SJCRH30 (cell line): ENCODE data around the gene CADM2. TPM values are rescaled to one million over a fixed set of nuclear protein-coding genes. Genes with fewer than 3 reads are reported as not detected.
A peak's percentile ranks its signal among the peaks of the same experiment; 100 is the strongest.

ENCODE experiments used
- DNase-seq, 2 experiments: peaks; one replicate each; pipeline ENCODE4 v3.0.0-alpha.2; 2015 to 2020
- H3K27ac ChIP-seq: fragments of 250-450 bp; sonication (Bioruptor Pico); 2 replicates; pipeline ENCODE4 v1.5.1; 2020; ENCODE audit warnings: mild to moderate bottlenecking, moderate library complexity
- H3K27me3 ChIP-seq: fragments of 250-450 bp; sonication (Bioruptor Pico); 2 replicates; pipeline ENCODE4 v1.5.1; 2020; ENCODE audit warnings: mild to moderate bottlenecking, moderate library complexity
- H3K36me3 ChIP-seq: fragments of 250-450 bp; sonication (Bioruptor Pico); 2 replicates; pipeline ENCODE4 v1.5.1; 2020; ENCODE audit warnings: mild to moderate bottlenecking, moderate library complexity
- H3K4me1 ChIP-seq: fragments of 250-450 bp; sonication (Bioruptor Pico); 2 replicates; pipeline ENCODE4 v1.5.1; 2020; ENCODE audit warnings: mild to moderate bottlenecking, moderate library complexity
- H3K4me3 ChIP-seq: fragments of 250-450 bp; sonication (Bioruptor Pico); 2 replicates; pipeline ENCODE4 v1.5.1; 2020; ENCODE audit warnings: mild to moderate bottlenecking, moderate library complexity
- H3K9me3 ChIP-seq: fragments of 250-450 bp; sonication (Bioruptor Pico); replicated peaks from 2 replicates; pipeline ENCODE4 v1.5.1; 2020; ENCODE audit warnings: mild to moderate bottlenecking, moderate library complexity
- total RNA-seq: library from RNA; depleted of rRNA; stranded (reverse); fragments of >200 nt; shearing (Covaris generic); gene quantifications from 2 replicates; pipeline ENCODE4 v1.2.3, GENCODE V29; 2014

Gene CADM2
- total RNA-seq, 1 experiment from 2014 or later = 20.8 TPM

- Histone ChIP-seq H3K27me3 (no peaks in the 10 kb centered on the region), H3K27ac (no peak overlapping the region)
Measured at GRCh38 chr3:85427467-85427866, 468.7 kb downstream of the CADM2 start.

GRCh38 chr3:85432081-85432480 lies 473.3 kb downstream of the CADM2 start:
- Histone ChIP-seq H3K36me3 (no peaks in the 10 kb centered on the region; the same call in 1 of the 2 replicates), H3K27me3 (no peaks in the 10 kb centered on the region), H3K9me3 (0 out of 2 replicates have a peak, but pooled peaks cover 2% of the 10 kb centered on the region), H3K4me1 (no peaks in the 10 kb centered on the region), H3K4me3 (no peak overlapping the region), H3K27ac (no peak overlapping the region)
- no peak for DNase-seq

More at GRCh38 chr3:85427467-85427866, 468.7 kb downstream of the CADM2 start:
- no peak for DNase-seq
- H3K4me1 ChIP-seq = no peaks in the 10 kb centered on the region
- no peaks in the 10 kb centered on the region; the same call in 1 of the 2 replicates for H3K36me3 ChIP-seq
- H3K4me3 ChIP-seq = no peak overlapping the region
- no peaks in the 10 kb centered on the region for H3K9me3 ChIP-seq

DNA sequence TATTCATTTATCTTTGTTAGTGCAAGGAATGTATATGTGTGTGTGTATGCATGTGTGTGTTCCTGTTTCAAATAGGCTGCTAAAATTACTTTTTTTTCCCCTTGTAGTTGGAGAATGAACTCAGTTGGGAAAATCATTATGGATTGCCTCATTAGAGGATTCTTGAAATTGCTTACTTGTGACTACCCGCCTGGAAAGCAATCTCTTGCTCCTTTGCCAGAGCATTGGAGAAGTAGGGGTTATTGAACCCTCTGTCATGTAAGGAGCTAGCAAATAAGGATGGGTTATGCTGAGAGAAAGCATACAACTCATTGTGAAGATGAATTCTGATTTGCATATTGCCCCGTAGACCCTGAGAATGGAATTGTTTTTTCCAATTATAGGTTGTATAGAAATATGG lies 474.5 kb downstream of the CADM2 start:
- Histone ChIP-seq H3K36me3 (no peaks in the 10 kb centered on the region), H3K9me3 (0 out of 2 replicates have a peak, but pooled peaks cover 2% of the 10 kb centered on the region)
- DNase-seq = no peak

DNA sequence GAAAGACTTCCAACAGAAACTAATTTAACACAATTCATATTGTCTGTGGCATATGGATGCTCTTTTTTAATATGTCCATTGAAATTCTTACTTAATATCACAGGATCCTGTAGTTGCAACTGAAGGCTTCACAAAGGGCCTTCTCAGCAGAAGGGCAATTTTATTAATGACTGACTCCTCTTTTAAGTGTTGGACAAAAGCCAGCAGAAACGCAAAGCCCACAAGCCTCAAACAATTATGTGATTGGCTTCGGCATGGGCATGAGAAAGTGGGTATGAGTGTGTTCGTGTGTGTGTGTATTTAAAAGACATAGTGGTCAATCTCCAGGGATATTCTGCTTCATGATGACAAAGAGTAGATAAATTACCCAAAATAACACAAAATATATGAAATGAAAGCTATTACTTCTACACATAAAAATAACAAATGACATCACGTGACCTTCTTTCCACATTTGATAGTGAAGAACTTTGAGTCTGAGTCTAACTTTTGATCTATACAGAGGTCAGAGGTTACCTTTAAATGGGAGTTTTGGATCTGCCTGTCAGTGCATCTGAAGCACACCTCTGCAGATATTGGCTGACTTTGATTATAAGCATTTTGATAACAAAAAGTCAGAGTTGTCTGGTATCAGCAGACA lies 496.9 kb downstream of the CADM2 start:
- Histone ChIP-seq H3K4me1 (no peaks in the 10 kb centered on the region), H3K9me3 (no peaks in the 10 kb centered on the region), H3K27ac (no peak overlapping the region), H3K4me3 (no peak overlapping the region), H3K36me3 (no peaks in the 10 kb centered on the region), H3K27me3 (no peaks in the 10 kb centered on the region)
- DNase-seq = peak in 1 of 2 experiments; percentile 4

More for the DNA sequence above, 474.5 kb downstream of the CADM2 start:
- no peak overlapping the region for H3K27ac ChIP-seq
- no peak overlapping the region for H3K4me3 ChIP-seq
- H3K4me1 ChIP-seq = no peaks in the 10 kb centered on the region
- H3K27me3 ChIP-seq = no peaks in the 10 kb centered on the region

DNA sequence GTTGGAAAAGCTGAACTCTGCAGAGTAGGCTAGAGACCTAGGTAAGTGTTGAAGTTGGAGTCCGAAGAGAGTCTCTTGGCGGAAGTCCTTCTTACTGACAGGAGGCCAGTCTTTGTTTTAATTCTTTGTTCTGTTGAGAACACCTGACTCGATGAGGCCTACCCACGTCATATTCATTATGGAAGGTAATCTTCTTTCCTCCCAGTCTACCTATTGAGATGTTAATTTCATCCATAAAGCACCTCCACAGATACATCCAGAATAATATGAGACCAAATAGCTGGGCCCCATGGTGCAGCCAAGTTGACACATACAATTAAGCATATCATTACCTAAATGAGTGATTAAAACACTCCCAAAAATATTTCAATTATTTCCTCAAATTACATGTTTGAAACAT lies 515.5 kb downstream of the CADM2 start:
- Histone ChIP-seq H3K4me1 (peaks cover 4% of the 10 kb centered on the region), H3K27me3 (no peaks in the 10 kb centered on the region), H3K4me3 (no peak overlapping the region), H3K9me3 (no peaks in the 10 kb centered on the region), H3K36me3 (no peaks in the 10 kb centered on the region), H3K27ac (no peak overlapping the region)
- no peak for DNase-seq

DNA sequence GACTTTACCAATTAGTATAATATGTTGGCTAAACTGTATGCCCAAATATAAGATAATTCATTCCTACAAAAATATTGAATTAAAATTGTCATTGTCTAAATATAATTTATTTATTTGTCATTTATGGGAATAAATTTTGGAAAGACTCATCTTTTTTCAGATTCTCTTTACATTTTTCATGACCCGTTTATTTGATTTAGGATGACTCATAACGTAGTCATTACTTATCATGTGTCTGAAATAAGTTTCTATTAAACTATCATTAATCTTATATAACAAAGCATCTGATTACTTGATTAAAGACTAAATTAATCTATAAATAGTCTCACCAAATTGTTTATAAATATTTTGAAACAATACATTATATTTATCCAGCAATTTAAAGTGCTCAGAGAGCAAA lies 516.6 kb downstream of the CADM2 start:
- Histone ChIP-seq H3K36me3 (no peaks in the 10 kb centered on the region), H3K4me1 (peaks cover 4% of the 10 kb centered on the region), H3K4me3 (no peak overlapping the region), H3K9me3 (no peaks in the 10 kb centered on the region), H3K27me3 (no peaks in the 10 kb centered on the region), H3K27ac (no peak overlapping the region)
- no peak for DNase-seq

GRCh38 chr3:85476891-85477495 lies 518.2 kb downstream of the CADM2 start:
- DNase-seq = peak; percentile 20 to 65
- Histone ChIP-seq H3K36me3 (no peaks in the 10 kb centered on the region), H3K27ac (no peak overlapping the region), H3K4me3 (no peak overlapping the region), H3K4me1 (peaks cover 4% of the 10 kb centered on the region), H3K27me3 (no peaks in the 10 kb centered on the region), H3K9me3 (no peaks in the 10 kb centered on the region)

DNA sequence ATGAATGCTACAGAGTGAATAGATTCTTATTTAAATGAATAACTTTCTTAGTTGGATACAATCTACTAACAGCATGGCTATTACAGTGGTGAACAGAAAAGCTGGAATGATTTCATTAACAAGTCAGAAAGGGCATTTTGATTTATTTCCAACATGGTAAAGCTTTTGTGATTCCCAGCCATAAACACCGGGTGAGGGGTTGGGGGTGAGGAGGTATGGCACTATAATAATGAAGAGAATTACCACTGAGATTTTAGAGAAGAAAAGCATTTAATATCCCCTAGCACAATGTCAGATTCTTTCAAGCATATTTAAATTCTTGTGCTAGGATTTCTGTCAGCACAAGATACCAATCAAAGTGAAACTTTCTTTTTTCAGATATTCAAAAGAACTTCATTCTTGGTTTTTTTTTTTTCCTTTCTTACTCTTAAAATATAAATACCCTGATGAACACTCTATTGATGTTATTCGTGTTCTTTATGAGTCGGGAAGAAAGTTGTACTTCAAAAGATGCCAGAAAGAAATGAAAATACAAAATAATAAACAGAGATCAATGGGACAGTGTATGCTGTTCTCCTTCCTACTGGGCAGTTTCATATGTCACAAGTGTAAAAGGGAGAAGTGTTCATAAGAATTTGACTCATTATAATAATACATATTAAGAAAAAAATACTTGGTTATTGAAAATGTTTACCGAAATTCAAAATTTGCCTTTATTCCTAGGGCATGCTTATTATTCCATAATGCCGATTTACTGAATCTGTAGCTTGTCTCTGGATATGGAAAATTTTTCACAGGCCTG lies 522.8 kb downstream of the CADM2 start:
- peak in 1 of 2 experiments; percentile 37 for DNase-seq
- no peaks in the 10 kb centered on the region for H3K9me3 ChIP-seq
- peak overlapping the region; percentile 28 for H3K4me3 ChIP-seq
- H3K27me3 ChIP-seq = no peaks in the 10 kb centered on the region
- H3K4me1 ChIP-seq = peaks cover 2% of the 10 kb centered on the region
- no peaks in the 10 kb centered on the region for H3K36me3 ChIP-seq
- H3K27ac ChIP-seq = peak overlapping the region; percentile 62

GRCh38 chr3:85482213-85482490 lies 523.4 kb downstream of the CADM2 start:
- Histone ChIP-seq H3K36me3 (no peaks in the 10 kb centered on the region), H3K27ac (peak overlapping the region; percentile 62), H3K4me3 (peak overlapping the region; percentile 28), H3K27me3 (no peaks in the 10 kb centered on the region), H3K4me1 (no peaks in the 10 kb centered on the region; the same call in none of the 2 replicates), H3K9me3 (no peaks in the 10 kb centered on the region)
- no peak for DNase-seq

GRCh38 chr3:85483986-85484385 lies 525.2 kb downstream of the CADM2 start:
- Histone ChIP-seq H3K27ac (no peak overlapping the region), H3K27me3 (no peaks in the 10 kb centered on the region), H3K4me1 (no peaks in the 10 kb centered on the region; the same call in 1 of the 2 replicates), H3K9me3 (no peaks in the 10 kb centered on the region), H3K36me3 (no peaks in the 10 kb centered on the region), H3K4me3 (no peak overlapping the region)
- no peak for DNase-seq

DNA sequence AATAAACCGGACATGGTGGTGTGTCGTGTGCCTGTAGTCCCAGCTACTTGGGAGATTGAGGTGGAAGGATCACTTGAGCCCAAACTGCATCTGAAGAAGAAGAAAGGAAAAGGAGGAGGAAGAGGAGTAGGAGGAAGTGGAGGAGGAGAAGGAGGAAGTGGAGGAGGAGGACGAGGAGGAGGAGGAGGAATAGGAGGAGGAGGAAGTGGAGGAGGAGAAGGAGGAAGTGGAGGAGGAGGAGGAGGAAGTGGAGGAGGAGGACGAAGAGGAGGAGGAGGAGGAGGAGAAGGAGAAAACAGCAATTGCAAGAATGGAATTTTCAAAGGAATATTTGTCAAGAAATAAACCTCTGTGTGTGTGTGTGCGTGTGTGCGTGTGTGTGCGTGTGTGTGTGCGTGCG lies 528.6 kb downstream of the CADM2 start:
- no peak for DNase-seq
- Histone ChIP-seq H3K36me3 (no peaks in the 10 kb centered on the region), H3K27me3 (no peaks in the 10 kb centered on the region)

DNA sequence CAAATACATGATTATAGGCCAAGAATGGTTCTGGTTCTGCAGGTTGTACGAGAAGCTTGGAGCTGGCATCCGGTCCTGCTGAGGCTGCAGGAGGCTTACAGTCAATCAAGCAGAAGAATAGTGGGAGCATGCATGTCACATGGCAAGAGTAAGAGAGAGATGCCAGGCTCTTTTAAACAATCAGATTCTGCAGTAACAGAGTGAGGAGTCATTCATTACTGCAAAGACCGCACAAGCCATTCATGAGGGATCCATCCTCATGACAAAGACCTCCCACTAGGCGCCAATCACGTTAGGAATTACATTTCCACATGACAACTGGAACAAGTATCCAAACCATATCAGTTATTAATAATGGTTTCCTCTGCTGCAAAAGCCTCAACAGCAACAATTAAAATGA lies 536.8 kb downstream of the CADM2 start:
- Histone ChIP-seq H3K27me3 (no peaks in the 10 kb centered on the region), H3K27ac (no peak overlapping the region), H3K9me3 (no peaks in the 10 kb centered on the region), H3K4me1 (no peaks in the 10 kb centered on the region), H3K4me3 (no peak overlapping the region), H3K36me3 (no peaks in the 10 kb centered on the region)
- DNase-seq = no peak

More for the DNA sequence above, 528.6 kb downstream of the CADM2 start:
- Histone ChIP-seq H3K4me3 (no peak overlapping the region), H3K4me1 (no peaks in the 10 kb centered on the region; the same call in 1 of the 2 replicates), H3K27ac (no peak overlapping the region), H3K9me3 (no peaks in the 10 kb centered on the region)

GRCh38 chr3:85498177-85498576 lies 539.4 kb downstream of the CADM2 start:
- no peaks in the 10 kb centered on the region for H3K4me1 ChIP-seq
- no peaks in the 10 kb centered on the region for H3K36me3 ChIP-seq
- no peaks in the 10 kb centered on the region for H3K9me3 ChIP-seq
- DNase-seq = no peak
- no peak overlapping the region for H3K4me3 ChIP-seq
- no peaks in the 10 kb centered on the region for H3K27me3 ChIP-seq
- H3K27ac ChIP-seq = no peak overlapping the region

DNA sequence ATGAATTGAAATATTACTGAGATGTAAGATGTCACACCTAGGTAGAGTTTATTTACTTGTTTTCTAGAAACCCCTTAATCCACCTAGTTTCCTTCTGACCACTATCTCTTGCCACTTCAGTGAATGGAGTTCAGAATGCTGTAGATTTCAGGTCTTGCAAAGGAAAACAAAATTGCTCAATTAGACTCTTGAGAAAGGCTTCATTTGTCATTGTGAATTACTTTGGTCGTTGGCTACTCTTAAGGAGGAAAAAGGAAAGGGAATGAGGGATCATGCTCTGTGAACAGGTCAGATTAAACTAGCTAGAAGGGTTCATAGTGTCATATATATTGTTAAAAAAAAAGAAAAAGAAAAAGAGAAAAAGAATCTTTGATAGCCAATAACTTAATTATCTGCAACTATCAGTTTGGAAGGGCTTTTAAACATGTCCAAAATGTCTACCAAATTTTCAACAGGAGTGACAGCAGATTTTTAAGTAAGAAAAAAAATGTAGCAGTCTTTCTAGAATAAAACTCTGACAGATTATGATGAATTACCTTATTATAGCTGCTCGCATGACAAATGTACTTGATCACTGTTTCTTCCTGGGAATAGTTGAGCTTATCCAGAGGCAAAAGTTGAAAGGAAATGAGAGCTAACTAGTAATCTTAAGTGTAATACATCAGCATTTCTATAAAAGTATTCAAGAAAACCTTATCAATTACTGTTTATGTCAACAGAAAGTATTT lies 543.5 kb downstream of the CADM2 start:
- H3K9me3 ChIP-seq = no peaks in the 10 kb centered on the region
- H3K27ac ChIP-seq = no peak overlapping the region
- no peak for DNase-seq
- no peaks in the 10 kb centered on the region for H3K4me1 ChIP-seq
- no peak overlapping the region for H3K4me3 ChIP-seq
- H3K36me3 ChIP-seq = no peaks in the 10 kb centered on the region
- no peaks in the 10 kb centered on the region for H3K27me3 ChIP-seq
